Measurements from ENCODE around the gene RPS25. TPM values are rescaled to one million over a fixed set of nuclear protein-coding genes. Genes with fewer than 3 reads are reported as not detected.
"Not testable (repeated sequence)": the region's sequence is repeated elsewhere in the genome, so short reads cannot be mapped to it uniquely, and the experiment has no call there.

The RPS25 gene
- total RNA-seq, 1 donor from 2014 or later: 949 TPM

DNA sequence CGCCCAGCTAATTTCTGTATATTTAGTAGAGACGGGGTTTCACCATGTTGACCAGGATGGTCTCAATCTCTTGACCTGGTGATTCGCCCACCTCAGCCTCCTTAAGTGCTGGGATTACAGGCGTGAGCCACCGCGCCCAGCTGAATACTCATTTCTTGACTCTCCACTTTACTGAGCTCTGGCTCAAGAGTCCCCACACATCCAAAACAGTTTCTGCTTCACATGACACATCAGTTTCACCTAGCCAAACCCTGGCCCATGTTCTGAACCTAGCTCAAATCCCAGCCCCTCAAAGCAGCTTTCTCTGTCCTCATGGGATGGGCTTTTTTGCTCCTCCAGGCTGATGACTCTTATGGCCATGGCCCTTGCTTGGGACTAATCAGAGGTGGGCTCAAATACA lies 29.1 kb upstream of the RPS25 start:
- H3K36me3 Mint-ChIP-seq (ENCODE audit: unreplicated experiment): peaks cover 47% of the 10 kb centered on the region
- H3K4me1 Mint-ChIP-seq (ENCODE audit: unreplicated experiment): no peaks in the 10 kb centered on the region

DNA sequence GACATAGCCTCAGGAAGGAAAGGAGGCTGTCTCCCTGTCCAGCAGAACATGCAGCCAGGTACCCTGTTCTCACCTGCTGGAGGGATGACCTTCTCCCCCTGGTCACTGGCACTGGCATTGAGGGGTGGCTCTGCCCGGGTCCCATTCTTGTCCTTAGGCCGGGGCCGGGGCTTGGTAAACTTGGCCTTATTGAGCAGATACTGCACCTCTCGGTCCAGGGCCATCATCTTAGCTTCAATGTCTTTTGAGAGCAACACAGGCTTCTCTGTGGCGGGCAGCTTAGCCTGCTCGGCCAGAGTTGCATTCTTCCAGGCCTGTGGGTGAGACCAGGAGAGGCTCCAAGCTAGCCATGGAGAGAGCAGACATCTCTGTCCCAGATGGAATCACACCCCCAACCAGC lies 28.3 kb upstream of the RPS25 start:
- Mint-ChIP-seq H3K9me3 (ENCODE audit: unreplicated experiment) (no peaks in the 10 kb centered on the region), H3K4me3 (ENCODE audit: unreplicated experiment) (no peak overlapping the region), H3K4me1 (ENCODE audit: unreplicated experiment) (no peaks in the 10 kb centered on the region), H3K27me3 (ENCODE audit: unreplicated experiment) (no peaks in the 10 kb centered on the region), H3K27ac (ENCODE audit: unreplicated experiment) (no peak overlapping the region), H3K36me3 (ENCODE audit: unreplicated experiment) (peaks cover 43% of the 10 kb centered on the region)
- DNase-seq (ENCODE audit: extremely low spot score, unreplicated experiment): no peak
- TF ChIP-seq, protein P1, sequence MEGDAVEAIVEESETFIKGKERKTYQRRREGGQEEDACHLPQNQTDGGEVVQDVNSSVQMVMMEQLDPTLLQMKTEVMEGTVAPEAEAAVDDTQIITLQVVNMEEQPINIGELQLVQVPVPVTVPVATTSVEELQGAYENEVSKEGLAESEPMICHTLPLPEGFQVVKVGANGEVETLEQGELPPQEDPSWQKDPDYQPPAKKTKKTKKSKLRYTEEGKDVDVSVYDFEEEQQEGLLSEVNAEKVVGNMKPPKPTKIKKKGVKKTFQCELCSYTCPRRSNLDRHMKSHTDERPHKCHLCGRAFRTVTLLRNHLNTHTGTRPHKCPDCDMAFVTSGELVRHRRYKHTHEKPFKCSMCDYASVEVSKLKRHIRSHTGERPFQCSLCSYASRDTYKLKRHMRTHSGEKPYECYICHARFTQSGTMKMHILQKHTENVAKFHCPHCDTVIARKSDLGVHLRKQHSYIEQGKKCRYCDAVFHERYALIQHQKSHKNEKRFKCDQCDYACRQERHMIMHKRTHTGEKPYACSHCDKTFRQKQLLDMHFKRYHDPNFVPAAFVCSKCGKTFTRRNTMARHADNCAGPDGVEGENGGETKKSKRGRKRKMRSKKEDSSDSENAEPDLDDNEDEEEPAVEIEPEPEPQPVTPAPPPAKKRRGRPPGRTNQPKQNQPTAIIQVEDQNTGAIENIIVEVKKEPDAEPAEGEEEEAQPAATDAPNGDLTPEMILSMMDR (IDR thresholded peaks at IDR 0.05): no peak

More for the DNA sequence above, 29.1 kb upstream of the RPS25 start:
- H3K9me3 Mint-ChIP-seq (ENCODE audit: unreplicated experiment): no peaks in the 10 kb centered on the region
- no peak for DNase-seq (ENCODE audit: extremely low spot score, unreplicated experiment)
- TF ChIP-seq, protein P1 (IDR thresholded peaks at IDR 0.05): no peak
- no peak overlapping the region for H3K4me3 Mint-ChIP-seq (ENCODE audit: unreplicated experiment)
- H3K27ac Mint-ChIP-seq (ENCODE audit: unreplicated experiment): no peak overlapping the region
- H3K27me3 Mint-ChIP-seq (ENCODE audit: unreplicated experiment): no peaks in the 10 kb centered on the region

DNA sequence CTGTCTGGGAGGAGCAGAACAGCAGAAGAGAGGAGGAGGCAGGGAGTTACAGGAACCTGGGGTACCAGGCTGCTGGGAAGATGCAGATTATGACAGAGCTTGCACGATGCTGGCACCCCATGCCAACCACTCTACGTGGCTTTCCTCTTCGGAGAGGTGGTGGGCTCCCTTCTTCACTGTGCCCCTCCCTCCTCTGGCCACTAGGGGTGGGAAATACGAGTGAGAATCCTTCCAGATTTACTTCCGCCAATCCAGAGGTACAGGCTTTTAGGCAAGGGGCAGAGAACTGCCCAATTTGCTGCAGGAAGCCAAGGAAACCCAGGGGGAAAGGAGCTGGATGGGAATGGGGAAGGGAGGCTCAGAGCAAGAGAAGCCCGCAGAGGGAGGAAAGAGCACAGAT lies 26.6 kb upstream of the RPS25 start:
- Mint-ChIP-seq H3K36me3 (ENCODE audit: unreplicated experiment) (peaks cover 32% of the 10 kb centered on the region), H3K4me1 (ENCODE audit: unreplicated experiment) (no peaks in the 10 kb centered on the region), H3K4me3 (ENCODE audit: unreplicated experiment) (no peak overlapping the region), H3K27me3 (ENCODE audit: unreplicated experiment) (no peaks in the 10 kb centered on the region), H3K27ac (ENCODE audit: unreplicated experiment) (no peak overlapping the region), H3K9me3 (ENCODE audit: unreplicated experiment) (no peaks in the 10 kb centered on the region)
- DNase-seq (ENCODE audit: extremely low spot score, unreplicated experiment): no peak
- TF ChIP-seq, protein P1 (IDR thresholded peaks at IDR 0.05): no peak

DNA sequence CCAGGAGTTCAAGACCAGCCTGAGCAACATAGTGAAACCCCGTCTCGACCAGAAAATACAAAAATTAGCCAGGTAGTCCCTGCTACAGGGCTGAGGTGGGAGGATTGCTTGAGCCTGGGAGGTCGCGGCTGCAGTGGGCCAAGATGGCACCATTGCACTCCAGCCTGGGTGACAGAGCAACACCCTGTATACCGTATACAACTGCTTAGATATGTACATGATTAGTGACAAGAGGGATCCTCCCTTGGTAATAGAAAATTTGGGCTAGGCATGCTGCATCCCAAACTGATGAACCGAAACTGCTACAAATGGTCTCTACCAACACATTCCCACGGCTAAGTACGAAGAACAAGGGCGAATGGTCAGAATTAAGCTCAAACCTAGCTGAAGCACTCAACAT lies 24.8 kb upstream of the RPS25 start:
- Mint-ChIP-seq H3K27me3 (ENCODE audit: unreplicated experiment) (no peaks in the 10 kb centered on the region), H3K27ac (ENCODE audit: unreplicated experiment) (no peak overlapping the region), H3K4me3 (ENCODE audit: unreplicated experiment) (no peak overlapping the region), H3K36me3 (ENCODE audit: unreplicated experiment) (peaks cover 19% of the 10 kb centered on the region), H3K9me3 (ENCODE audit: unreplicated experiment) (no peaks in the 10 kb centered on the region), H3K4me1 (ENCODE audit: unreplicated experiment) (no peaks in the 10 kb centered on the region)
- TF ChIP-seq, protein P1 (IDR thresholded peaks at IDR 0.05): no peak
- no peak for DNase-seq (ENCODE audit: extremely low spot score, unreplicated experiment)

DNA sequence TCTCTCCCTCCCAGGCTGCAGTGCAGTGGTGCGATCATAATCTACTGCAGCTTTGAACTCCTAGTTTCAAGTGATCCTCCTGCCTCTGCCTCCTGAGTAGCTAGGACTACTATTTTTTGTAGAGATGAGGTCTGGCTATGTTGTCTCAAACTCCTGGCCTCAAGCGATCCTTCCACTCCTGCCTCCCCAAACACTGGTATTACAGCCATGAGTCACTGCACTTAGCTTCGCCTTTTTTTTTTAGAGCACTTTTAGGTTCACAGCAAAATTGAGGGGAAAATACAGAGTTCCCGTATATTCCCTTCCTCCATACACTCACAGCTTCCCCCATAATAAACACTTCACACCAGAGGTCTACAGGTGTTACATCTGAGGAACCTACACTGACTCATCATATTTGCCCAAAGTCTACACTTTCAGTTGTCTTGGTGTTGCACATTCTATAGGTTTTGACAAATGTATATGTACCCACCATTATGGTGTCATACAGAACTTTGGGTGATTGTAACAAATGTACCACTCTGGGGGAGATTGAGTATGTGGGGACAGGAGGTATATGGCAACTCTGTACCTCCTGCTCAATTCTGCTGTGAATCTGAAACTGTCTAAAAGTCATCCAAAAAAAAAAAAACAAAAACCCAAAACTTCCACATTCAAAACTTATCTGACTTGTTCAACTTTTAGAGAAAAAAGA lies 23.8 kb upstream of the RPS25 start:
- DNase-seq (ENCODE audit: extremely low spot score, unreplicated experiment): no peak

DNA sequence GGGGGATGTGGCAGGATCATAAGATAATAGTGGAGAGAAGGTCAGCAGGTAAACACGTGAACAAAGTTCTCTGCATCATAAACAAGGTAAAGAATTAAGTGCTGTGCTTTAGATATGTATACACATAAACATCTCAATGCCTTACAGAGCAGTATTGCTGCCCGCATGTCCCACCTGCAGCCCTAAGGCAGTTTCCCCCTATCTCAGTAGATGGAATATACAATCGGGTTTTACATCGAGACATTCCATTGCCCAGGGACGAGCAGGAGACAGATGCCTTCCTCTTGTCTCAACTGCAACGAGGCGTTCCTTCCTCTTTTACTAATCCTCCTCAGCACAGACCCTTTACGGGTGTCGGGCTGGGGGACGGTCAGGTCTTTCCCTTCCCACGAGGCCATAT lies 21.3 kb upstream of the RPS25 start:
- H3K36me3 Mint-ChIP-seq (ENCODE audit: unreplicated experiment); H3K9me3 Mint-ChIP-seq (ENCODE audit: unreplicated experiment): not testable (repeated sequence)

More for the DNA sequence above, 23.8 kb upstream of the RPS25 start:
- Mint-ChIP-seq H3K4me3 (ENCODE audit: unreplicated experiment) (no peak overlapping the region), H3K4me1 (ENCODE audit: unreplicated experiment) (no peaks in the 10 kb centered on the region), H3K9me3 (ENCODE audit: unreplicated experiment) (no peaks in the 10 kb centered on the region), H3K36me3 (ENCODE audit: unreplicated experiment) (peaks cover 11% of the 10 kb centered on the region), H3K27me3 (ENCODE audit: unreplicated experiment) (no peaks in the 10 kb centered on the region), H3K27ac (ENCODE audit: unreplicated experiment) (no peak overlapping the region)
- TF ChIP-seq, protein P1 (IDR thresholded peaks at IDR 0.05): no peak

More for the DNA sequence above, 21.3 kb upstream of the RPS25 start:
- not testable (repeated sequence) for H3K4me3 Mint-ChIP-seq (ENCODE audit: unreplicated experiment); H3K27me3 Mint-ChIP-seq (ENCODE audit: unreplicated experiment); H3K27ac Mint-ChIP-seq (ENCODE audit: unreplicated experiment); DNase-seq (ENCODE audit: extremely low spot score, unreplicated experiment); H3K4me1 Mint-ChIP-seq (ENCODE audit: unreplicated experiment)

Measured in osteocyte (in vitro differentiated cells).